ENCODE measurements around the gene MAML2.

DNA sequence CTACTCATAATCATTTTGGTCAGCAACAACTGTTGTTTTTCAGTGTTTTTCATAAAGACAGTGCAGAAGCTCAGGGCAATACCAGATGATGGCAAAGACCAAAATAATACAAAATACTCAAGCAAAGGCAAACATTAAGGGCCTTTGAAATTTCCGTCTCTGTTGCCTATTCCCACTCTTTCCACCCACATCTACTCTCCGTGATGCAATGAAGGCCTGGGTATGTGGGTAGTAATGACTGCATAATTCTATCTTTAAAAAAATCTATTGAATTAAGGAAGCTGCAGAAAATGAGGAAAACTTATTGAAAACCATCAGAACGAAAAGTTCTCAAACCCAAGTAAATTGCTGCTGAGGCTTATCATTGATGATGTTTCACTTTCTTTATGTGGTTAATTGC is 203.3 kb downstream of the MAML2 start:
- no peak for TF ChIP-seq ATF2 (IDR thresholded peaks at IDR 0.05; ENCODE audit: low read length)
- no peak for TF ChIP-seq CHD2 (IDR thresholded peaks at IDR 0.05; ENCODE audit: low read length)
